GM10266 (cell line): ENCODE results near the gene MAP7D1.
A peak's percentile ranks its signal among the peaks of the same experiment; 100 is the strongest.
"Not testable (repeated sequence)": the region's sequence is repeated elsewhere in the genome, so short reads cannot be mapped to it uniquely, and the experiment has no call there.

Experiments
- DNase-seq: peaks from one replicate; pipeline ENCODE4 v3.0.0; 2012; ENCODE audit errors: extremely low spot score
- TF ChIP-seq, protein P1 (sequence below): IDR thresholded peaks from 2 replicates; pipeline ENCODE4 v1.5.1; 2012; ENCODE audit warnings: mild to moderate bottlenecking, low read depth; ENCODE audit not compliant: control insufficient read depth, insufficient read depth; ENCODE audit errors: missing control alignments

MAP7D1 gene

DNA sequence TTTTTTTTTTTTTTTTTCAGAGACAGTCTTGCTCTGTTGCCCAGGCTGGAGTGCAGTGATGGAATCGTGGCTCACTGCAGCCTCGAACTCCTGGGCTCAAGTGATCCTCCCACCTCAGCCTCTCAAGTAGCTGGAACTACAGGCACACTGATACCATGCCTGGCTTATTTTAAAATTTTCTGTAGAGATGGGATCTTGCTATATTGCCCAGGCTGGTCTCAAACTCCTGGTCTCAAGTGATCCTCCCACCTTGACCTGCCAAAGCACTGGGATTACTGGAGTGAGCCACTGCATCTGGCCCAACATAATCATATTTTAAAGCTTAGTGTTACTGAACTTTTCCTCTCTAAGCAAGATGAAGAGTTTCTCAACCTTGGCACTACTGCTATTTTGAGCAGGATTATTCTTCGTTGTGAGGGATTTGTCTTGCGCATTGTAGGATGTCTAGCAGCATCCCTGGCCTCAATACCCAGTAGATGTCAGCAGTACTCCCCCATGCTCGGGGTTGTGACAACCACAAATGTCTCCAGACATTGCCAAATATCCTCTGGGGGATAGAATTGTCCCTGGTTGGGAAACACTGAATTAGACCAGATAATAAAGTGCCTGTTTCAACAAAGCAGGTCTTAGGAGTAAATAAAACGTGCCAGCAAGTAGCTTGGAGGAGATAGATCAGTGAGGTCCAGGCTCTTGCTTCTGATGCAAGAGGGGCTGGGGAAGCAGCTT, 53.2 kb downstream of the MAP7D1 start:
- TF ChIP-seq, protein P1, sequence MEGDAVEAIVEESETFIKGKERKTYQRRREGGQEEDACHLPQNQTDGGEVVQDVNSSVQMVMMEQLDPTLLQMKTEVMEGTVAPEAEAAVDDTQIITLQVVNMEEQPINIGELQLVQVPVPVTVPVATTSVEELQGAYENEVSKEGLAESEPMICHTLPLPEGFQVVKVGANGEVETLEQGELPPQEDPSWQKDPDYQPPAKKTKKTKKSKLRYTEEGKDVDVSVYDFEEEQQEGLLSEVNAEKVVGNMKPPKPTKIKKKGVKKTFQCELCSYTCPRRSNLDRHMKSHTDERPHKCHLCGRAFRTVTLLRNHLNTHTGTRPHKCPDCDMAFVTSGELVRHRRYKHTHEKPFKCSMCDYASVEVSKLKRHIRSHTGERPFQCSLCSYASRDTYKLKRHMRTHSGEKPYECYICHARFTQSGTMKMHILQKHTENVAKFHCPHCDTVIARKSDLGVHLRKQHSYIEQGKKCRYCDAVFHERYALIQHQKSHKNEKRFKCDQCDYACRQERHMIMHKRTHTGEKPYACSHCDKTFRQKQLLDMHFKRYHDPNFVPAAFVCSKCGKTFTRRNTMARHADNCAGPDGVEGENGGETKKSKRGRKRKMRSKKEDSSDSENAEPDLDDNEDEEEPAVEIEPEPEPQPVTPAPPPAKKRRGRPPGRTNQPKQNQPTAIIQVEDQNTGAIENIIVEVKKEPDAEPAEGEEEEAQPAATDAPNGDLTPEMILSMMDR = no peak
- DNase-seq = no peak

DNA sequence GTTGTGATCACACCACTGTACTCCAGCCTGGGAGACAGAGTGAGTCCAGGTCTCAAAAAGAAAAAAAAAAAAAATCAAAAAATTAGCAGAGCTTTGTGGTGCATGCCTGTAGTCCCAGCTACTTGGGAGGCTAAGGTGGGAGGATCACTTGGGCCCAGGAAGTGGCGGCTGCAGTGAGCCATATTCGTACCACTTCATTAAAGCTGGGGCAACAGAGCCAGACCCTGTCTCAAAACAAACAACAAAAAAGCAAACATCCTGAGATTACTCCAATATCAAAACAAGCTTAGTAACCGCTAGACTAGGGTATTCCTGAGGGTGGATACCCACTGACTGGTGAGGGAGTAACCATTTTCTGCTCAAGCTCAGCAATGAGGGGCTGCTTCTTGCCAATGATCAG, 55.3 kb downstream of the MAP7D1 start:
- no peak for DNase-seq
- TF ChIP-seq, protein P1 = no peak

GRCh38 chr1:36211841-36212240, 55.9 kb downstream of the MAP7D1 start:
- DNase-seq = no peak
- TF ChIP-seq, protein P1 = no peak

DNA sequence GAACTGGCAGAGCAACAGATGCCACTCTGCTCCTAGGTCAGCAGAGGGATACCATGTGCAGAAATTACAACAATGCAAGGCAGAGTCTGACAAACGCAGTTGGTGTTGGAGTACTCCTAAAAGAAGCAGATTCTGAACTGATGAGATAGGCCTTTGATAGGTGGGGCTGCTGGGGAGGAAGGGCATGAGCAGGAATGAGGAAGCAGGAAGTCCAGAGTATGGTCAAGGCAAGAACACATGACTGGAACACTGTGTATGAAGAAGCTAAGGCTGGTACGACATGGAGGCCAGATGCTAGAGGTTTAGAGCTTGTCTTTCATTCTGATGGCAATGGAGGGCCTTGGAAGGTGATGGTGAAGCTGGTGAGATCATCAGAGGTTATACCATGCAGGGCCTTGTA, 56.8 kb downstream of the MAP7D1 start:
- DNase-seq = no peak
- TF ChIP-seq, protein P1 = no peak

GRCh38 chr1:36217670-36218069, 61.7 kb downstream of the MAP7D1 start:
- TF ChIP-seq, protein P1 = peak; percentile 8
- DNase-seq = no peak

GRCh38 chr1:36221901-36222300, 65.9 kb downstream of the MAP7D1 start:
- DNase-seq = not testable (repeated sequence)

DNA sequence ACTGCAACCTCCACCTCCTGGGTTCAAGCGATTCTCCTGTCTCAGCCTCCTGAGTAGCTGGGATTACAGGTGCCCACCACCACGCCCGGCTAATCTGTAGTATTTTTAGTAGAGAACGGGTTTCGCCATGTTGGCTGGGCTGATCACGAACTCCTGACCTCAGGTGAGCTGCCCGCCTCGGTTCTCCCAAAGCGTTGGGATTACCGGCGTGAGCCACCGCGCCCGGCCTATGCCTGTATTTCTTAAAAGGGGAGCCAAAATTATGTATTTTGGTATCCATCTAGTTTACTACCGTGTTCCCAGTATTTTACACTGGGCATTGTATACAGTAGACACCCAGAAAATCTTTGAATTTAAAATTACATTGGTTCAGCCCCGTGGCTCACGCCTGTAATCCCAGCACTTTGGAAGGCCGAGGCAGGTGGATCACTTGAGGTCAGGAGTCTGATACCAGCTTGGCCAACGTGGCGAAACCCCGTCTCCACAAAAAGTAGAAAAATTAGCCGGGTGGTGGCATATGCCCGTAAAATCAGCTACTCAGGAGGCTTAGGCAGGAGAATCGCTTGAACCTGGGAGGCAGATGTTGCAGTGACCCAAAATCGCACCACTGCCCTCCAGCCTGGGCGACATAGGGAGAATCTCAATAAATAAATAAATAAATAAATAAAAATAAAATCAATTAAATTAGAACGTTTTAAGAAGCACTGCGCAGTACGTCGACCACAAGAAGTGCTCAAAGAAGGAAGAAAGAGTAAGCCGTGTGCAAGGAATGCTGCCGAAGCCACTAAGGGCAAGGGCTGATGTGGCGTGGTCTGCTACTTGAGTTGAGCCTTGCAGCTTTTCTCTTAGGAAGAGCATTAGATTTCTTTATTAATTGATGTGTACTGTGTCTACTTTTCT, 66.8 kb downstream of the MAP7D1 start:
- TF ChIP-seq, protein P1 = no peak
- DNase-seq = no peak
